HL-60 (cell line): ENCODE measurements around the gene SCAMP3.

Source experiments
- DNase-seq, 2 experiments: peaks; one replicate each; pipeline ENCODE4 v3.0.0-alpha.2; 2010 to 2020; ENCODE audit warnings: low read depth in 1 of 2, low spot score in 1 of 2
- H3K27ac ChIP-seq: fragments of 250-450 bp; sonication (Bioruptor Pico); replicated peaks from 2 replicates; pipeline ENCODE4 v1.5.1; 2020; ENCODE audit warnings: mild to moderate bottlenecking, moderate library complexity
- H3K27me3 ChIP-seq: fragments of 250-450 bp; sonication (Bioruptor Pico); 2 replicates; pipeline ENCODE4 v1.5.1; 2021; ENCODE audit warnings: mild to moderate bottlenecking, moderate library complexity; ENCODE audit not compliant: insufficient read depth, poor library complexity, severe bottlenecking
- H3K4me3 ChIP-seq: replicated peaks from 2 replicates; pipeline ENCODE4 v1.5.1; 2011; ENCODE audit warnings: mild to moderate bottlenecking, control low read depth, low read length; ENCODE audit not compliant: insufficient read depth
- CTCF ChIP-seq: IDR thresholded peaks from one replicate; pipeline ENCODE4 v1.5.1; 2011; ENCODE audit warnings: low read length, control low read depth, inconsistent platforms; ENCODE audit not compliant: insufficient read depth
- GABPA ChIP-seq: IDR thresholded peaks from 2 replicates; pipeline ENCODE4 v1.6.1; 2012; ENCODE audit warnings: low read depth
- POLR2AphosphoS5 ChIP-seq: IDR thresholded peaks from 2 replicates; pipeline ENCODE4 v1.6.1; 2012; ENCODE audit warnings: low read depth
- REST ChIP-seq: IDR thresholded peaks from 2 replicates; pipeline ENCODE4 v1.6.1; 2012; ENCODE audit warnings: low read depth; ENCODE audit not compliant: insufficient replicate concordance
- SPI1 ChIP-seq: IDR thresholded peaks from 2 replicates; pipeline ENCODE4 v1.6.1; 2012; ENCODE audit warnings: low read depth, mild to moderate bottlenecking, borderline replicate concordance

Gene SCAMP3

GRCh38 chr1:155307247-155307740 is 45.1 kb upstream of the SCAMP3 start:
- peak overlapping the region; percentile 90 for H3K27ac ChIP-seq
- TF ChIP-seq SPI1 = no peak
- no peak for TF ChIP-seq GABPA
- no peak for TF ChIP-seq CTCF
- TF ChIP-seq REST = no peak
- no peak for TF ChIP-seq POLR2AphosphoS5
- H3K27me3 ChIP-seq = no peaks in the 10 kb centered on the region
- DNase-seq = peak in 1 of 2 experiments; percentile 52
- no peak overlapping the region for H3K4me3 ChIP-seq

GRCh38 chr1:155305881-155306391 is 43.8 kb upstream of the SCAMP3 start:
- DNase-seq = no peak
- H3K27ac ChIP-seq = no peak overlapping the region
- H3K27me3 ChIP-seq = no peaks in the 10 kb centered on the region
- no peak overlapping the region for H3K4me3 ChIP-seq
- no peak for TF ChIP-seq GABPA
- TF ChIP-seq REST = no peak
- no peak for TF ChIP-seq SPI1
- no peak for TF ChIP-seq POLR2AphosphoS5
- no peak for TF ChIP-seq CTCF

- no peak overlapping the region for H3K4me3 ChIP-seq
- no peaks in the 10 kb centered on the region for H3K27me3 ChIP-seq
- no peak for DNase-seq
- H3K27ac ChIP-seq = no peak overlapping the region
- TF ChIP-seq CTCF (no peak), SPI1 (no peak), POLR2AphosphoS5 (no peak), GABPA (no peak), REST (no peak)
These were observed 42.5 kb upstream of the SCAMP3 start for GRCh38 chr1:155304558-155305063.
